ENCODE results near the gene PIK3R6. TPM values are rescaled to one million over a fixed set of nuclear protein-coding genes. Genes with fewer than 3 reads are reported as not detected.

The PIK3R6 gene
- total RNA-seq, 1 donor from 2014 or later: 0.56 TPM

DNA sequence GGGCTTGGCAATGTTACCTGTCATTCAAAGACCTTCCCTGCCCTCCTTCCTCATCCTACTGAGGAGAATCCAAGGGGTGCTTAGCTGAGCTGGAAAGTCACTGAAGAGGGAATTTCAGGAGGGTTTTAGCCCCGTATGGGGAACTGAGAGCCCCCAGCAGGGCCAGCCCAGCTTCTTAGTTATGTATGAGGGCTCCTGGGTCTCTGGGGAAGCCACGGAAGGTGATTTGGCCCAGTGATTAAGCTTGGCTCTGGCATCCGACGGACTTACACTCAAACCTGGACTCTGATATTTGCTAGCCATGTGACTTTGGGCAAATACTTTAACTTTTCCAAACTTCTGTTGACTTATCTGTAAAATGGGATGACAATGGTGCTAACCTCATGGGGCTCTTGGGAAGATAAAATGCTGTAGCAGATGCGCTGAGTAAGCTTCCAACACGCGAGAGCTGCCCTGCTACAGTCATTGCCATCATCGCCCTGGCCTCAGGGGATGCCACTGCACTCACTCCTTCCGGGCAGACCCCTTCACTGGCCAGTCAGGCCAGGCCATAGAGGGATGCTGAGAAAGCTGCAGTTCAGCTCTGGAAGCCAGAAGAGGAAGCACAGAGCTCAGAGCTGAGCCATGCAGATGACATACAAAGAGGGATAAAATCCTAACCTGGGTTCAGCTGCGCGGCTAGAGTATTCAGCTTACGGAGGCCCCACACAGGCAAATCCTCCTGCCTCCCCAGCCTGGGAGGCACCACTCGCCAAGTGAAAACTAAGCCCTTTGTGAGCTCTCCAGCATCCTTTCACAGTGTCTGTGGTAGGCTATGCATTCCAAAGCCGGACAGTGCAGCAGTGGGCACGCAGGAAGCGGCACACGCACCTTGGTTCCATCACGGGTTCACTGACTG is 44.9 kb upstream of the PIK3R6 start:
- TF ChIP-seq CTCF (IDR thresholded peaks at IDR 0.05; ENCODE audit: unreplicated experiment): no peak
- Mint-ChIP-seq H3K4me1 (ENCODE audit: unreplicated experiment) (no peaks in the 10 kb centered on the region), H3K36me3 (ENCODE audit: low read depth, unreplicated experiment) (peaks cover 6% of the 10 kb centered on the region), H3K9me3 (ENCODE audit: unreplicated experiment) (peaks cover 5% of the 10 kb centered on the region), H3K4me3 (ENCODE audit: unreplicated experiment) (no peak overlapping the region), H3K27me3 (ENCODE audit: unreplicated experiment) (peaks cover 4% of the 10 kb centered on the region), H3K27ac (ENCODE audit: unreplicated experiment) (no peak overlapping the region)
- DNase-seq (ENCODE audit: low spot score): no peak

GRCh38 chr17:8910969-8911604 is 43.6 kb upstream of the PIK3R6 start:
- no peak overlapping the region for H3K4me3 Mint-ChIP-seq (ENCODE audit: unreplicated experiment)
- DNase-seq (ENCODE audit: low spot score): no peak
- H3K9me3 Mint-ChIP-seq (ENCODE audit: unreplicated experiment): no peaks in the 10 kb centered on the region
- no peaks in the 10 kb centered on the region for H3K4me1 Mint-ChIP-seq (ENCODE audit: unreplicated experiment)
- H3K27me3 Mint-ChIP-seq (ENCODE audit: unreplicated experiment): peaks cover 2% of the 10 kb centered on the region
- H3K36me3 Mint-ChIP-seq (ENCODE audit: low read depth, unreplicated experiment): no peaks in the 10 kb centered on the region
- no peak for TF ChIP-seq CTCF (IDR thresholded peaks at IDR 0.05; ENCODE audit: unreplicated experiment)
- no peak overlapping the region for H3K27ac Mint-ChIP-seq (ENCODE audit: unreplicated experiment)

- Mint-ChIP-seq H3K27me3 (ENCODE audit: unreplicated experiment) (peaks cover 2% of the 10 kb centered on the region), H3K27ac (ENCODE audit: unreplicated experiment) (no peak overlapping the region), H3K36me3 (ENCODE audit: low read depth, unreplicated experiment) (peaks cover 5% of the 10 kb centered on the region), H3K4me3 (ENCODE audit: unreplicated experiment) (no peak overlapping the region), H3K4me1 (ENCODE audit: unreplicated experiment) (no peaks in the 10 kb centered on the region), H3K9me3 (ENCODE audit: unreplicated experiment) (no peaks in the 10 kb centered on the region)
- no peak for TF ChIP-seq CTCF (IDR thresholded peaks at IDR 0.05; ENCODE audit: unreplicated experiment)
- no peak for DNase-seq (ENCODE audit: low spot score)
These were observed 42.3 kb upstream of the PIK3R6 start for GRCh38 chr17:8909586-8910270.

DNA sequence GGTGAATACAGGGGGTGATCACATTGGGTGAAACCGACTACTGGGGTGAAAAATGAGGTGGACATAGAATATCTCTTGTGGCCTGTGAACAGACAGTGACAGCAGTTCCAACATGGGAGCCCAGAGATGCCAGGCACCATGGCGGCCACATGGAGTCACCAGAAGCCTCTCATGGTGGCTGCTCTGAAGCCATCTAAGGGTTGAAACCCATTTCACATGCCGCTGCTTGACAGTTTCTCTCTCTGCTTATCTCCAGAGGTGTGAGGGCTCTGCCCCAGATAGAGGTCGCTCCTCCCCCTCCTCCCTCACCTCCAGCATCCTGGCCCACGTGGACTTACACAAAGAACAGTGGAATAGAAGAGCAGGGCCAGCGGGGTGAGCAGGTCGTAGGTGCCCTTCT is 37.9 kb upstream of the PIK3R6 start:
- Mint-ChIP-seq H3K4me3 (ENCODE audit: unreplicated experiment) (no peak overlapping the region), H3K27ac (ENCODE audit: unreplicated experiment) (no peak overlapping the region), H3K4me1 (ENCODE audit: unreplicated experiment) (no peaks in the 10 kb centered on the region), H3K27me3 (ENCODE audit: unreplicated experiment) (peaks cover 1% of the 10 kb centered on the region), H3K36me3 (ENCODE audit: low read depth, unreplicated experiment) (peaks cover 13% of the 10 kb centered on the region), H3K9me3 (ENCODE audit: unreplicated experiment) (no peaks in the 10 kb centered on the region)
- no peak for DNase-seq (ENCODE audit: low spot score)
- no peak for TF ChIP-seq CTCF (IDR thresholded peaks at IDR 0.05; ENCODE audit: unreplicated experiment)

Measured in endothelial cell (in vitro differentiated cells).